DOHH2 (cell line): ENCODE data around the gene LOX.
"Not testable (repeated sequence)": the region's sequence is repeated elsewhere in the genome, so short reads cannot be mapped to it uniquely, and the experiment has no call there.

ENCODE experiments used
- H3F3A ChIP-seq: fragments of 200-600 bp; sonication (generic), shearing (Covaris generic); 2 replicates; pipeline ENCODE4 v1.6.0; 2016; ENCODE audit warnings: antibody characterized with exemption, mild to moderate bottlenecking; ENCODE audit not compliant: control insufficient read depth, insufficient read depth
- H3K27ac ChIP-seq: fragments of 200-600 bp; sonication (generic); 2 replicates; pipeline ENCODE4 v1.5.1; 2014; ENCODE audit warnings: low read depth, mild to moderate bottlenecking, low read length, moderate library complexity
- H3K27me3 ChIP-seq: fragments of 200-600 bp; sonication (generic); 2 replicates; pipeline ENCODE4 v1.6.1; 2014; ENCODE audit warnings: mild to moderate bottlenecking, low read length, mixed read lengths; ENCODE audit not compliant: control insufficient read depth
- H3K36me3 ChIP-seq: fragments of 200-600 bp; sonication (generic); 2 replicates; pipeline ENCODE4 v1.6.1; 2014; ENCODE audit warnings: mild to moderate bottlenecking, low read length, moderate library complexity, mixed read lengths; ENCODE audit not compliant: control insufficient read depth
- H3K4me1 ChIP-seq: fragments of 200-600 bp; sonication (generic); 2 replicates; pipeline ENCODE4 v1.6.1; 2014; ENCODE audit warnings: mild to moderate bottlenecking, low read length, mixed read lengths; ENCODE audit not compliant: control insufficient read depth
- H3K4me2 ChIP-seq: fragments of 200-600 bp; sonication (generic); 2 replicates; pipeline ENCODE4 v1.6.0; 2014; ENCODE audit warnings: mild to moderate bottlenecking, low read length, moderate library complexity
- H3K4me3 ChIP-seq: fragments of 200-600 bp; sonication (generic); 2 replicates; pipeline ENCODE4 v1.5.1; 2014; ENCODE audit warnings: mild to moderate bottlenecking, low read length, mixed read lengths
- H3K79me2 ChIP-seq: fragments of 200-600 bp; sonication (generic); 2 replicates; pipeline ENCODE4 v1.6.1; 2014; ENCODE audit warnings: mild to moderate bottlenecking, low read length, mixed read lengths; ENCODE audit not compliant: control insufficient read depth
- H3K9me2 ChIP-seq: fragments of 200-600 bp; sonication (generic); replicated peaks from 2 replicates; pipeline ENCODE4 v1.6.1; 2014; ENCODE audit warnings: mild to moderate bottlenecking, low read length, mixed read lengths; ENCODE audit not compliant: control insufficient read depth
- H3K9me3 ChIP-seq: fragments of 200-600 bp; sonication (generic); 2 replicates; pipeline ENCODE4 v1.6.1; 2014; ENCODE audit warnings: antibody characterized with exemption, low read length, mixed read lengths; ENCODE audit not compliant: control insufficient read depth, insufficient read depth
- H4K20me1 ChIP-seq: fragments of 200-600 bp; sonication (generic); 2 replicates; pipeline ENCODE4 v1.6.0; 2014; ENCODE audit warnings: low read depth, mild to moderate bottlenecking, antibody characterized with exemption, low read length, moderate library complexity; ENCODE audit not compliant: control insufficient read depth, insufficient read depth
- EZH2phosphoT487 ChIP-seq: fragments of 200-600 bp; sonication (generic); IDR thresholded peaks from 2 replicates; pipeline ENCODE4 v1.6.1; 2017; ENCODE audit warnings: borderline replicate concordance, mild to moderate bottlenecking, antibody characterized with exemption, low read length, moderate library complexity, mixed read lengths
- TF ChIP-seq, protein P1 (sequence below): fragments of 200-600 bp; sonication (generic); IDR thresholded peaks from one replicate; pipeline ENCODE4 v1.5.1; 2014; ENCODE audit warnings: antibody characterized with exemption, mild to moderate bottlenecking, low read depth, low read length; ENCODE audit not compliant: poor library complexity, severe bottlenecking

LOX gene

DNA sequence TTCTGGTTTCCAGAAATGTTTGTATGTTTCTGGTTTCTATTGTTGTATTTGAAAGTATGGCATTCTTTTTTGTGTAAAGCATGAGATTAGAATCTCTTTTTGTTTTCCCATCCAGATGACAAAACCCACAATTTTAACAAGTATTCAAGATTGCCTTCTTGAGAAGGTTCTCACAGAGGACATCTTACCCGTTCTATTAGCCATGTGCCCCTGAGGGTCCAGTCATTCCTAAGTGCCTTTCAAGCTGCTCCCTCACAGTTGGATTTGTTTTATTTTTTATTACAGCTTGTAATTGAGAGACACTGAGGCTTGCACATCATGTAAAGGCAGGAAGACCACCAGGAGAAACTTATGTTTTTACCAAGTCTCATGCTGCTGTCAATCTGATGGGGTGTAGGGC is 19.3 kb upstream of the LOX start:
- H3K36me3 ChIP-seq, result no peaks in the 10 kb centered on the region
- no peaks in the 10 kb centered on the region for H3F3A ChIP-seq
- H3K9me2 ChIP-seq, result no peaks in the 10 kb centered on the region
- H3K4me1 ChIP-seq, result no peaks in the 10 kb centered on the region
- no peak overlapping the region for H3K27ac ChIP-seq
- no peaks in the 10 kb centered on the region for H3K9me3 ChIP-seq
- no peaks in the 10 kb centered on the region for H4K20me1 ChIP-seq
- H3K79me2 ChIP-seq, result no peaks in the 10 kb centered on the region
- no peak overlapping the region for H3K4me3 ChIP-seq
- H3K27me3 ChIP-seq, result no peaks in the 10 kb centered on the region
- TF ChIP-seq, protein P1, sequence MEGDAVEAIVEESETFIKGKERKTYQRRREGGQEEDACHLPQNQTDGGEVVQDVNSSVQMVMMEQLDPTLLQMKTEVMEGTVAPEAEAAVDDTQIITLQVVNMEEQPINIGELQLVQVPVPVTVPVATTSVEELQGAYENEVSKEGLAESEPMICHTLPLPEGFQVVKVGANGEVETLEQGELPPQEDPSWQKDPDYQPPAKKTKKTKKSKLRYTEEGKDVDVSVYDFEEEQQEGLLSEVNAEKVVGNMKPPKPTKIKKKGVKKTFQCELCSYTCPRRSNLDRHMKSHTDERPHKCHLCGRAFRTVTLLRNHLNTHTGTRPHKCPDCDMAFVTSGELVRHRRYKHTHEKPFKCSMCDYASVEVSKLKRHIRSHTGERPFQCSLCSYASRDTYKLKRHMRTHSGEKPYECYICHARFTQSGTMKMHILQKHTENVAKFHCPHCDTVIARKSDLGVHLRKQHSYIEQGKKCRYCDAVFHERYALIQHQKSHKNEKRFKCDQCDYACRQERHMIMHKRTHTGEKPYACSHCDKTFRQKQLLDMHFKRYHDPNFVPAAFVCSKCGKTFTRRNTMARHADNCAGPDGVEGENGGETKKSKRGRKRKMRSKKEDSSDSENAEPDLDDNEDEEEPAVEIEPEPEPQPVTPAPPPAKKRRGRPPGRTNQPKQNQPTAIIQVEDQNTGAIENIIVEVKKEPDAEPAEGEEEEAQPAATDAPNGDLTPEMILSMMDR, result no peak
- TF ChIP-seq EZH2phosphoT487, result no peak
- H3K4me2 ChIP-seq, result no peak overlapping the region

DNA sequence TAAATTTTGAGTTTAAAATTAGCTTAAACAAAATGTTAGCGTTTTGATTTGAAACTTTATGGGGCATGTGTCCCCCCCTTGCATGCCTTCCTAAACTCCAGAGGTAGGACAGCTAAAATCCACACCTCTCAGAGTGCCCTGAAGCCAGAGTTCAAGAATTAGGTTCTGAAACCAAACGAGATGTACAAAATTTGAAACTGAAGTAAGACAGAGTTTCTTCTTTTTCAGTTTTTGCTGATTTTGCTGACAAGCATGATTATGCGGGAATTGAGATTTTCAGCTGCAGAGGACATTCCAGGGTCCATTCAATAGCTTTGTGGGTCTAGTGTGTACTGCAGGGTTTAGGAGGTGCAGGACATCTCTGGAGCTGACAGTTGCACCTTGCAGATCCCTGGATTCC is 17.1 kb upstream of the LOX start:
- H3K4me3 ChIP-seq, result no peak overlapping the region
- TF ChIP-seq, protein P1, result no peak
- no peak for TF ChIP-seq EZH2phosphoT487
- no peaks in the 10 kb centered on the region for H3K36me3 ChIP-seq
- no peaks in the 10 kb centered on the region for H3K9me3 ChIP-seq
- H3K4me1 ChIP-seq, result no peaks in the 10 kb centered on the region
- no peaks in the 10 kb centered on the region for H4K20me1 ChIP-seq
- H3K4me2 ChIP-seq, result no peak overlapping the region
- H3K27me3 ChIP-seq, result no peaks in the 10 kb centered on the region
- no peak overlapping the region for H3K27ac ChIP-seq
- no peaks in the 10 kb centered on the region for H3K79me2 ChIP-seq
- no peaks in the 10 kb centered on the region for H3K9me2 ChIP-seq
- no peaks in the 10 kb centered on the region for H3F3A ChIP-seq

DNA sequence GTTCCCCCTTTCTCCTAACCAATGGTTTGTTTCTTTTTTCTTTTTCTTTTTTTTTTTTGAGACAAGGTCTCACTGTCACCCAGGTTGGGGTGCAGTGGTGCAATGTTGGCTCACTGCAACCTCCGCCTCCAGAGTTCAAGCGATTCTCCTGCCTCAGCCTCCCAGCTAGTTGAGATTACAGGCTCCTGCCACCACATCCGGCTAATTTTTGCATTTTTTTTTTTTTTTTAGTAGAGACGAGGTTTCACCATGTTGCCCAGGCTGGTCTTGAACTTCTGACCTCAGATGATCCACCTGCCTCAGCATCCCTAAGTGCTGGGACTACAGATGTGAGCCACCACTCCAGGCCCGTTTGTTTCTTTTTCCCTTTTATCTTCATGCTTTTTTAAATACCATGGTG is 16.2 kb upstream of the LOX start:
- H3K9me2 ChIP-seq, H3K4me2 ChIP-seq, H3K36me3 ChIP-seq, H3K4me3 ChIP-seq, H3K27ac ChIP-seq, H3F3A ChIP-seq, H3K9me3 ChIP-seq, H4K20me1 ChIP-seq, H3K27me3 ChIP-seq, H3K4me1 ChIP-seq, H3K79me2 ChIP-seq: not testable (repeated sequence)

DNA sequence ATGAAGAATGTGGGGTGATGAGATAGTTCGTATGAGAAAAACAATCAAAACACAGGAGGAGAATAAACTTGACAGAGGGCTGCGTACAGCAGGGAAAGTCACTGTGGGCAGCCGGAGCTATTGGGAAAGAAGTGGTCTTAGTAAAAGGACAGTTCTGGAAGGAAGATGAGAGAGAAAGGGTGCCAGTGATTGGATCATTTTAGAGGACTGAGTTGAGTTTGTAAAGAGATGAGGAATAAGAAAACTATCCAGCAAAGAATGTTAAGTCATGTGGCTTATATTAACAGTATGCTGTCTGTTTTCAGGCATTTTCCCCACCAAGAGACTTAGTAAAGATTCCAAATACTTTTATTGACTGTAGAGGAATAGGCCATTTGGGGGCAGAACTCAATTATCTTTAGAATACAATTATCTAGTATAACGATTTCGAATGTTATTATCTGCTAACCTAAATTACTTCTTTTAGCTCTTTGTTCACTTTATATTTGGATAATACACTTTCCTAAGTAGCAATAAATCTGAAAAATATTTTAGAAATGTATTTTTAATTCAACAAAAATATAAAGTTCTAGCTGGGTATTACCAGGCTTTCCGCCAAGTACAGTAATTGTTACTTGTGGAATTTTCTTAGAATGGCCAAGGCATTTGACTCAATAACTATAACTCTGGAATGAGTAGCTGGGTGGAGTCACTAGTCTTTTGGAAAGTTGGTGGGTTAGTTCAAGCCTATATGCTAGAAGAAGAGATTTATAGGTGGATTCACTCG is 15.5 kb upstream of the LOX start:
- no peaks in the 10 kb centered on the region for H4K20me1 ChIP-seq
- H3K4me1 ChIP-seq, result no peaks in the 10 kb centered on the region
- no peak overlapping the region for H3K4me2 ChIP-seq
- no peaks in the 10 kb centered on the region for H3K9me3 ChIP-seq
- no peaks in the 10 kb centered on the region for H3K79me2 ChIP-seq
- H3F3A ChIP-seq, result no peaks in the 10 kb centered on the region
- H3K27ac ChIP-seq, result no peak overlapping the region
- no peaks in the 10 kb centered on the region for H3K27me3 ChIP-seq
- TF ChIP-seq, protein P1, result no peak
- TF ChIP-seq EZH2phosphoT487, result no peak
- no peaks in the 10 kb centered on the region for H3K36me3 ChIP-seq
- no peak overlapping the region for H3K4me3 ChIP-seq
- H3K9me2 ChIP-seq, result no peaks in the 10 kb centered on the region
